A204.1 (cell line): ENCODE measurements around the gene FHOD3.
"Not testable (repeated sequence)": the region's sequence is repeated elsewhere in the genome, so short reads cannot be mapped to it uniquely, and the experiment has no call there.

Experiments used
- FAIRE-seq: peaks from 2 replicates; lab custom pipeline; 2012; peaks lifted over from hg19 to GRCh38; lab: Jason Lieb, UNC

FHOD3 gene

GRCh38 chr18:36352384-36352783 is 54.9 kb downstream of the FHOD3 start:
- FAIRE-seq: no peak

DNA sequence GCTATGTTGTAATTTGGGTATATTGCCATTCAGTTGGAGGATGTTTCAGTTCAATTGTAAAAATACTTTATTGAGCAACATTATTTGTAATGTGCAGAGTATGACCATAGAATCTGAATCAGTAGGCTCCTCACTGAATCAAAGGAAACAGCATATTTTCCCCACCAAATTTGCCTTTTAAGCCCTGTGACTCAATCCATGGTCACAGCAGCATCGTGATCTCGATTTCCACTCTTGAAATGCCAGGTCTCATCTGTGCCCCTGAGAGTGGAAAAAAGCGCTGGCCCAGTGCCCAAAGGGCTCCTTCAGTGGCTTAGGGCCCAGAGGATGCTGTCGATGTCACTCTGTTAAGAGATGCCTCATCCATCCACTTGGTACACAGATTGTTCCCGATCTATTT is 57.5 kb downstream of the FHOD3 start:
- FAIRE-seq: no peak

DNA sequence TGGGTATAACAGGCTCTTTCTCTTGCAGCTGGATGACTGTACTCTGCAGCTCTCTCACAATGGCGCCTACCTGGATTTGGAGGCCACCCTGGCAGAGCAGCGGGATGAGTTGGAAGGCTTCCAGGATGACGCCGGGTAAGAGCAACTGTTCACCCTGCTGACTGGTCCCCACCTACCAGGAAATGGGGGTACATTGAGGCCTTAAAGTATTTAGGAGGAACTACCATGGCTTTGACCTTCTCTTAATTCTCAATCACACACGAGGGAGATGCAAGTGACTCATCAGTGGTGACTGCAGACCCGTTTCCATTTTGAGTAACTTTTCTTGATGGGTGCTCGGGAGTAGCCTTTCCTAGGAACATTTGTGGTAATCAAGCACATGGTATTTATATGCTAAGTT is 58.0 kb downstream of the FHOD3 start:
- no peak for FAIRE-seq

- FAIRE-seq: not testable (repeated sequence)
Observed at GRCh38 chr18:36356741-36357140, 59.2 kb downstream of the FHOD3 start.

DNA sequence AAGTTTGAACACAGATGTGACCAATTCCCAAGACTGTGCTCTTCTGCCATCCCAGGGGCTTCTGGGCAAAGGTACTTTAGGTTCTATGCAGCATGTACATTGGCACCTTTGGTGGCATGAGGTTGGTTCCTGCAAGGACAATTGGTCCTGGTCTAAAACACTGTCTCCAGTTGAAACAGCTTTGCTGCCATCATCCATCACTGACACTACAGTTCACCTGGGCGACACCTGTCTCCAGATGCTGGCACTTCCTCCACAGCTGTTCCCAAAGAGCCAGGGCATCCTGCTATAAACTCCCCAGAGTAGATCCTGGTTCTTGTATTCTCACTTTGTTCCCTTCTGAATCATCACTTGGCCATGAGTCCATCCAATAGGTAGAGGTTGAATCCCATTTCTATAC is 60.6 kb downstream of the FHOD3 start:
- FAIRE-seq: no peak

DNA sequence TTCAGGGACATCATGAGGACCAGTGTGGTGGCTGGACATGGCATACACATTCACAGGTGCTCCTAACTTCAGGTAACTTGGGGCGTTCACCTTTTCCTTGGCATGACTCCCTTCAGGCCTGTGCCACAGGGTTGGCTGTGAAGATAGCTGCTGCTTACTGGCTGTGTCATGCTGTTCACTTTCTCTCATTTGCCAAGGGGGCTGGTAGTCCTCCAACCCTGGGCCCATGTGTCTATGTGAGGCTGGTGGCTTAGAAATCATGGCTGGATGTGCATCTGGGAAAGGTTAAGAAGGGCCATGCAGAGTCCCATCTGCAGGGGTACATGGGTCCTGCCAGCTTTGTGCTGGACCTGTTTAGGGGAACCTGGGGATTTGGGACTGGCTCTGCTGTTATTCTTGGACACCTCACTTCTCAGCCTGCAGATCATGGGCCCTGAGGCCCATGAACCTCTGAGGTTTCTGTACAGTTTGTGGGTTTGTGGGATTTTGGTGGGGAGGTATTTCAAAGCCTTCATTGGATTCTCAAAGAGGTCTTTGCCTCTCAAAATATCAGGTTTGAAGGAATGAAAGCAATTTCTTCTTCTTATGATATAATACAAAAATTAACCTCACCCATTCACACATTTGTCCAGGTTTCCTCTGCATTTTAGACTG is 62.9 kb downstream of the FHOD3 start:
- FAIRE-seq: no peak

DNA sequence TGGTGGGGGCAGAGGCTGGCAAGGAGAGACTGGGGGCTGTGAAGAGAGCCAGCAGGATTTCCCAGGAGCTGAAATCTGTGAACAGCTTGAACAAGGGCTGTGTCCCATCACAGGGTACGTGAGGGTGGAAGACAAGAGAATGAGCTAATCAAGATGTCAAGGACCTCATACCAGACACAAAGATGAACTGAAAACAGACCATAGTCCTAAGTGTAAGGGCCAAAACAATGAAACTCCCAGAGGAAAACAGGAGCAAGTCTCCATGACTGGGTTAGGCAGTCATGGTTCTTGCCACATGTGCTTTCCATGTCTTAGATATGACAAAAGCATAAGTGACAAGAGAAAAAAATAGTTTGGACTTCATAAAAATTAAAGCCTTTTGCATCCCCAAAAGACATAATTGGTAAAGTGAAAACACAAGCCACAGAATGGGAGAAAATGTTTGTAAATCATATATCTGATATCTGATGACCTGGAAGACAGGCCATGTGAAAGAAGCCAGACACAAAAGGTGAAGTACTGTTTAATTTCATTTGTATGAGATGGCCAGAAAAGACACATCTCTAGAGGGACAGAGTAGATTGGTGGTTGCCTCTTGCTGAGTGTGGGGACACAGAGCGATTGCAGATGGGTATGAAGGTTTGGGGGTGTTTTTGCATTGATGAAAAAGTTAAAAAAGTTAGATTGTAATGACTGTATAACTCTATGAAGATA is 67.6 kb downstream of the FHOD3 start:
- FAIRE-seq: no peak

GRCh38 chr18:36365836-36366775 is 68.6 kb downstream of the FHOD3 start:
- no peak for FAIRE-seq

DNA sequence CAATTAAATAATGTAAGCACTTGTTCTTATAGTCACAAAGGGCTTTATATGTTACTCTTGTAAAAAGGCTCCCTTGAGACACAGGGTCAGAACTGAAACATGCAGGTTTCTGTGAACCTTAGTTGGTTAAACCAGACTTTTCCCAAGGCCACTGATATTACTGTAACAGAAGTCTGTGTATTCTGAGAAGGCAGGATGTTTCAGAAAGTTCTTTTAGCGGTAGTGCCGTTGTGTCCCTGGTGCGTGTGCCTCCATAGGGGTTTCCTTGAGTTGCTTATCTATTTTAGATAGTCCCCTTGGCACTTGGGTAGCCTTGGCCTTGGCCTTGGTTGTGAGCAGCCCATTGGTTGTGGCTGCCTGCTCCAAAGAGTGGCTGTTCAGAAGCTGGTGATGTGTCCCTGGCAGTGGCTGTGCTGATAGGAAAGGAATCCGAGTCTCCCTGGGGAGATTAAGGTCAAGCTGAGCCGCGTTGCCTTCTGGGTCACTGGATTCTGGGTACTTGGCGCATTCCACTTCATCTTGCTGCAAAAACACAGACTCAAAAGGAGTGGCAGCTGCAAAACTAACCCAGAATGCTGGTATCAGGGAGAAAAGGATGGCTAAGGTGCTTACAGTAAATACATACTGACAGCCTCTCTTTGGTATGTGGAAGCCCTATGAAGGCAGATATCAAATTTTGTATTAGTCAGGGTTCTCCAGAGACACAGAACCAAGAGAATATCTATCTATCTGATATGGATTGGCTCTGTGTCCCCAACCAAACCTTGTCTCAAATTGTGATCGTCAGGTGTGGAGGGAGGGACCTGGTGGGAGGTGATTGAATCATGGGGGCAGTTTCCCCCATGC is 69.7 kb downstream of the FHOD3 start:
- no peak for FAIRE-seq

DNA sequence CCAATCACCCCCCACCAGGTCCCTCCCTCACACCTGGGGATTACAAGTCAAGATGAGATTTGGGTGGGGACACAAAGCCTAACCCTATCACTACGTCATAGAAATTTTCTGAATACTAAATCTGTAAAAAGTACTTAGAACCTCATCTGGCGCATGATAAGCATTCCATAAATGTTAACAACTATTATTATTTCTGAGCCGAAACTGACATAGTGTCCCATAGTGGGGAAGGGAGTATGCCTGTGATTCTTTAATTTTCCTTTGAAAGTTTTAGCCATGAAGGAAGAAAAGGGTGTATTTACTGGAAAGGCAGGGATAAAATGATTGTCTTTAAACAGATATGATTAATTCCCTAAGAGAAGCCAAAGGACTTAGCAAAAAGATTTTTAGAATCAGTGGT is 71.4 kb downstream of the FHOD3 start:
- no peak for FAIRE-seq

- no peak for FAIRE-seq
Observed at GRCh38 chr18:36372903-36373311, 75.4 kb downstream of the FHOD3 start.

GRCh38 chr18:36374262-36374661 is 76.7 kb downstream of the FHOD3 start:
- no peak for FAIRE-seq

DNA sequence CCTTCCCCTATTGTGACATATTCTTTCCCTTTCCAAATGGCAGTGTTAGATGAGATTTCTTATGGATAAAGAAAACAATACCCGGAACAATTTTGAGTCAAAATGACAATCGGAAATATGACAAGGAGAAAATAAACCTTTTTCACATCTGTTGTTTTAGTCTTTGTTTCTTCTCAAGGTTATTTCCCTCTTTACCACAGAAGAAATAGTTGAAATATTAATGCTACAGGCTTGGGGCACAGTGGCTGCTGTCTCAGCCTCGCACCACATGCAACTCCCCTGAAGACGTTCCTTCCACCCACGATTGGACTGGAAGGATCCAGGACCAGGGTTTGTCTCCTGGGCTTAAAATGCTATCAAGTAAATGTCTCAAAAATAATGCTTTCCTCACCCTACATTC is 77.6 kb downstream of the FHOD3 start:
- no peak for FAIRE-seq

DNA sequence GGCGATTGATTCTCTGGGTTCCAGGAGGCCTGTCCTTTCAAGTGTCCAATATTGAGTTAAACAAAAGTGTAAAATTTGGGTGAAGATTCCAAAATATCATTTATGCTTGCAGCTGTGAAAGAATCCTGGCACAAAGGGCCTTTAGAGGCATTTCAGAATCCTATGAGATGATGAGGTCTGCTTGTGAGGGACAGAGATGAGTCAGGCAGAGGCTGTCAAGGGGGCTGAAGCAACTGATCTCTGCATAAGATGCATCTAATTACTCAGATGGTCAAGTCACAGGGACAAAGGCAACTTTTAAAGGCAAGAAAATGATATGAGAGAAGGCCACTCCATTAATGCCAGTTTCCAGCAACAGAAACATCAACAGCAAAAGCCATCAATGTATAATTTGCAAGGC is 78.8 kb downstream of the FHOD3 start:
- FAIRE-seq: no peak

DNA sequence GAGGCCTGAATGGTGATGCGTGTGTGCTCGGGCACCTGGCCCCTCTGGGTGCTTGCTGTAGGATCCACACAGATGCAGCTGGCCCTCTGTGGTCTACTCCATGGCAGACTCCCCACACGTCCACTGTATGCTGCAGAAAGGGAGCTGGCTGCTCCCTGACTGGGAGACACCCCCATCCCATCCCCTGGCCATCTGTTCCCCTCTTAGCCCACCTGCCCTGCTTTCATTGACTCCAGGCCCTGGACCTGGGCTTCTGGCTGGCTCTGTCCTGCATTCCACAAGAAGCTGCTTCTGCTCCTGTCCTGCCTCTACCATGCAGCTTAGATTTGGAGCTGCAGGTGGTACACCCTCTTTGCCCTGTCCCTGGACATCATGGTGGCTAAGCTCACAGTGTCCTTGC is 80.1 kb downstream of the FHOD3 start:
- FAIRE-seq: no peak

GRCh38 chr18:36378205-36378604 is 80.7 kb downstream of the FHOD3 start:
- no peak for FAIRE-seq

GRCh38 chr18:36379435-36379984 is 82.0 kb downstream of the FHOD3 start:
- FAIRE-seq: no peak

DNA sequence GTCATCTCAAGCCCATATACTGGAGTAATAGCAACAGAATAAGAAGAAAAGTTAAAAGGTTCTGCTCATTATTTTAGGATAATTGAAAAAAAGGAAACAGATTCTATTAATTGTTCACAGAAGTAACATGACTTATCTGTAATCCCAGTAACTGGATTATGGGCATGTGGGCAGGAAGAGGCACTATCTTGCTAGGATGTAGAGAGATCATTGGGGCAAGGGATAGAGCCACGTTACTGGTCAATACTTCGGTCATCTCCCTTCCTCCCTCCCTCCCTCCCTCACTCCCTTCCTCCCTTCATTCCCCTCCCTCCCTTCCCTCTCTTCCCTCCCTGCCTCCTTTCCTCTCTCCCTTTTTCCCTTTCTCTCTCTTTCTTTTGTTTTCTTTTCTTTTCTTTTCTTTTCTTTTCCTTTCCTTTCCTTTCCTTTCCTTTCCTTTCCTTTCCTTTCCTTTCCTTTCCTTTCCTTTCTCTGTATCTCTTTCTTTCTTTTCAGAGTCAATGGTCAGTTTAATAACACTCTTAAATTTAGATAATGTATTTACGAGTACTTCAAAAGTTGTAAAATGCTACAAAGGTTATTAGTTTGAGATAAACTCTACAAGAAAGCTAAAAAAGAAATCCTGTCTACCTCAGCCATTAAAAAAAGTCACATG is 82.8 kb downstream of the FHOD3 start:
- FAIRE-seq: no peak

- no peak for FAIRE-seq
Observed at GRCh38 chr18:36381075-36381474, 83.6 kb downstream of the FHOD3 start.

DNA sequence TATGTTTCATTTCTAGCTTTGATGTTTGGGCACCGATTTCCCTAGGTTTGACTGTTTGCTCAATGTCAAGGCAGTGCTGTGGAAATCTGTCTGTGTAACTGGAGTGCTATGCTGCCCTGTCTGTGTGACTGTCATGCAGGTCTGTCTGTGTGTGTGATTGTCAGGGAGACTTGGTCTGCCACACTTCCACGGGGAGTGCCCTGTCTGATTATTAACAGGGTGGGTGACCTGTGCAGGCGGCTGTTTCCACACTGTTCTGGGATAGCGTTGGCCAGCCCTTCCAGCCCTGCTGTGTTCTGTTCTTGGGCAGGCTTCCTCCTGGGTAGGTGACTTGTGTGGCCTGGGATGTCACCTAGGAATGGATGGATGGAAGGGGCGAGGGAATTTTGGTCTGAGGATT is 85.3 kb downstream of the FHOD3 start:
- FAIRE-seq: no peak
